Measurements from ENCODE around the gene TYMP.

GRCh38 chr22:50563413-50564160 lies 33.8 kb upstream of the TYMP start:
- TF ChIP-seq CTCF (IDR thresholded peaks at IDR 0.05): no peak
- TF ChIP-seq POLR2A (IDR thresholded peaks at IDR 0.05): no peak
